DOHH2 (cell line): ENCODE results near the gene ZNF580.

Experiments used
- H3F3A ChIP-seq: fragments of 200-600 bp; sonication (generic), shearing (Covaris generic); 2 replicates; pipeline ENCODE4 v1.6.0; 2016; ENCODE audit warnings: antibody characterized with exemption, mild to moderate bottlenecking; ENCODE audit not compliant: control insufficient read depth, insufficient read depth
- H3K27ac ChIP-seq: fragments of 200-600 bp; sonication (generic); 2 replicates; pipeline ENCODE4 v1.5.1; 2014; ENCODE audit warnings: low read depth, mild to moderate bottlenecking, low read length, moderate library complexity
- H3K27me3 ChIP-seq: fragments of 200-600 bp; sonication (generic); 2 replicates; pipeline ENCODE4 v1.6.1; 2014; ENCODE audit warnings: mild to moderate bottlenecking, low read length, mixed read lengths; ENCODE audit not compliant: control insufficient read depth
- H3K36me3 ChIP-seq: fragments of 200-600 bp; sonication (generic); 2 replicates; pipeline ENCODE4 v1.6.1; 2014; ENCODE audit warnings: mild to moderate bottlenecking, low read length, moderate library complexity, mixed read lengths; ENCODE audit not compliant: control insufficient read depth
- H3K4me1 ChIP-seq: fragments of 200-600 bp; sonication (generic); 2 replicates; pipeline ENCODE4 v1.6.1; 2014; ENCODE audit warnings: mild to moderate bottlenecking, low read length, mixed read lengths; ENCODE audit not compliant: control insufficient read depth
- H3K4me2 ChIP-seq: fragments of 200-600 bp; sonication (generic); 2 replicates; pipeline ENCODE4 v1.6.0; 2014; ENCODE audit warnings: mild to moderate bottlenecking, low read length, moderate library complexity
- H3K4me3 ChIP-seq: fragments of 200-600 bp; sonication (generic); 2 replicates; pipeline ENCODE4 v1.5.1; 2014; ENCODE audit warnings: mild to moderate bottlenecking, low read length, mixed read lengths
- H3K79me2 ChIP-seq: fragments of 200-600 bp; sonication (generic); 2 replicates; pipeline ENCODE4 v1.6.1; 2014; ENCODE audit warnings: mild to moderate bottlenecking, low read length, mixed read lengths; ENCODE audit not compliant: control insufficient read depth
- H3K9me2 ChIP-seq: fragments of 200-600 bp; sonication (generic); replicated peaks from 2 replicates; pipeline ENCODE4 v1.6.1; 2014; ENCODE audit warnings: mild to moderate bottlenecking, low read length, mixed read lengths; ENCODE audit not compliant: control insufficient read depth
- H3K9me3 ChIP-seq: fragments of 200-600 bp; sonication (generic); 2 replicates; pipeline ENCODE4 v1.6.1; 2014; ENCODE audit warnings: antibody characterized with exemption, low read length, mixed read lengths; ENCODE audit not compliant: control insufficient read depth, insufficient read depth
- H4K20me1 ChIP-seq: fragments of 200-600 bp; sonication (generic); 2 replicates; pipeline ENCODE4 v1.6.0; 2014; ENCODE audit warnings: low read depth, mild to moderate bottlenecking, antibody characterized with exemption, low read length, moderate library complexity; ENCODE audit not compliant: control insufficient read depth, insufficient read depth
- EZH2phosphoT487 ChIP-seq: fragments of 200-600 bp; sonication (generic); IDR thresholded peaks from 2 replicates; pipeline ENCODE4 v1.6.1; 2017; ENCODE audit warnings: borderline replicate concordance, mild to moderate bottlenecking, antibody characterized with exemption, low read length, moderate library complexity, mixed read lengths
- TF ChIP-seq, protein P1 (sequence below): fragments of 200-600 bp; sonication (generic); IDR thresholded peaks from one replicate; pipeline ENCODE4 v1.5.1; 2014; ENCODE audit warnings: antibody characterized with exemption, mild to moderate bottlenecking, low read depth, low read length; ENCODE audit not compliant: poor library complexity, severe bottlenecking

The ZNF580 gene

GRCh38 chr19:55643003-55643886 lies 2.4 kb downstream of the ZNF580 start, which contains the start of gene ZNF581:
Gene ZNF581, plus strand, starts transcription at chr19:55643649. Its CDS starts 923 bp downstream, at chr19:55644572.
- Histone ChIP-seq H3K4me3 (peak within 1 kb of the TSS; percentile 95), H3K36me3 (peaks cover 59% of the 10 kb centered on the region), H3K4me1 (peaks cover 63% of the 10 kb centered on the region), H4K20me1 (no peaks in the 10 kb centered on the region), H3K4me2 (peak within 1 kb of the TSS; percentile 87), H3K9me2 (no peaks in the 10 kb centered on the region), H3K79me2 (peaks cover 79% of the 10 kb centered on the region), H3K27ac (peak within 1 kb of the TSS; percentile 99), H3F3A (peaks cover 46% of the 10 kb centered on the region), H3K9me3 (no peaks in the 10 kb centered on the region), H3K27me3 (no peaks in the 10 kb centered on the region)
- TF ChIP-seq EZH2phosphoT487: no peak
- TF ChIP-seq, protein P1, sequence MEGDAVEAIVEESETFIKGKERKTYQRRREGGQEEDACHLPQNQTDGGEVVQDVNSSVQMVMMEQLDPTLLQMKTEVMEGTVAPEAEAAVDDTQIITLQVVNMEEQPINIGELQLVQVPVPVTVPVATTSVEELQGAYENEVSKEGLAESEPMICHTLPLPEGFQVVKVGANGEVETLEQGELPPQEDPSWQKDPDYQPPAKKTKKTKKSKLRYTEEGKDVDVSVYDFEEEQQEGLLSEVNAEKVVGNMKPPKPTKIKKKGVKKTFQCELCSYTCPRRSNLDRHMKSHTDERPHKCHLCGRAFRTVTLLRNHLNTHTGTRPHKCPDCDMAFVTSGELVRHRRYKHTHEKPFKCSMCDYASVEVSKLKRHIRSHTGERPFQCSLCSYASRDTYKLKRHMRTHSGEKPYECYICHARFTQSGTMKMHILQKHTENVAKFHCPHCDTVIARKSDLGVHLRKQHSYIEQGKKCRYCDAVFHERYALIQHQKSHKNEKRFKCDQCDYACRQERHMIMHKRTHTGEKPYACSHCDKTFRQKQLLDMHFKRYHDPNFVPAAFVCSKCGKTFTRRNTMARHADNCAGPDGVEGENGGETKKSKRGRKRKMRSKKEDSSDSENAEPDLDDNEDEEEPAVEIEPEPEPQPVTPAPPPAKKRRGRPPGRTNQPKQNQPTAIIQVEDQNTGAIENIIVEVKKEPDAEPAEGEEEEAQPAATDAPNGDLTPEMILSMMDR: no peak

- H3K4me2 ChIP-seq: peak overlapping the region; percentile 87
- H3K36me3 ChIP-seq: peaks cover 61% of the 10 kb centered on the region
- H4K20me1 ChIP-seq: no peaks in the 10 kb centered on the region
- H3K4me1 ChIP-seq: peaks cover 63% of the 10 kb centered on the region
- H3K4me3 ChIP-seq: peak overlapping the region; percentile 95
- peaks cover 81% of the 10 kb centered on the region for H3K79me2 ChIP-seq
- no peaks in the 10 kb centered on the region for H3K9me2 ChIP-seq
- H3K27ac ChIP-seq: peak overlapping the region; percentile 99
- no peaks in the 10 kb centered on the region for H3K9me3 ChIP-seq
- TF ChIP-seq, protein P1: no peak
- peaks cover 46% of the 10 kb centered on the region for H3F3A ChIP-seq
- no peaks in the 10 kb centered on the region for H3K27me3 ChIP-seq
These were observed 3.0 kb downstream of the ZNF580 start for GRCh38 chr19:55643887-55644176.

DNA sequence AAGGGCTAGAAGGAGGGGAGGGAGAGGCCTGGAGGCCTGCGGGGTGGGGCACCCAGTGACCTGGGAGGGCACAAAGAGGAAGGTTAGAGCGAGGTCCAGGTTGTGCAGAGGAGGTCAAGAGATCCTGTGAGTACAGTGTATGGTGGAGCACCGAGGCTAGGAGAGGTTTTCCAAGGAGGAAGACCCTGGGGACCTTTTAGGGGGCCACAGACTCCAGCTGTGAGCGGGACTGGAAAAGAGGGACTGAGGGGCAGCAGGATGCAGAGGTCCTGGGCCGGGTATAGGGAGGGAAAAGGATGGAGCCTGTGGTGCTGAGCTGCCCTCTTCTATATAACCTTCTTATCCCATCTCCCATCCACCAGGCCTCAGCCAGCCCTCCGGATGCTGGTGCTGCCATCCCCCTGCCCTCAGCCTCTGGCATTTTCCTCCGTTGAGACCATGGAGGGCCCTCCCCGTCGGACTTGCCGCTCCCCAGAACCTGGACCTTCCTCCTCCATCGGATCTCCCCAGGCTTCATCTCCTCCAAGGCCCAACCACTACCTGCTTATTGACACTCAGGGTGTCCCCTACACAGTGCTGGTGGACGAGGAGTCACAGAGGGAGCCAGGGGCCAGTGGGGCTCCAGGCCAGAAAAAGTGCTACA lies 3.5 kb downstream of the ZNF580 start:
- Histone ChIP-seq H3K79me2 (peaks cover 83% of the 10 kb centered on the region), H3K27ac (peak overlapping the region; percentile 99), H3K4me3 (peak overlapping the region; percentile 95), H3K36me3 (peaks cover 63% of the 10 kb centered on the region), H3K4me2 (peak overlapping the region; percentile 87), H3F3A (peaks cover 44% of the 10 kb centered on the region), H3K27me3 (no peaks in the 10 kb centered on the region), H3K9me3 (no peaks in the 10 kb centered on the region), H4K20me1 (no peaks in the 10 kb centered on the region), H3K9me2 (no peaks in the 10 kb centered on the region), H3K4me1 (peaks cover 63% of the 10 kb centered on the region)
- TF ChIP-seq, protein P1: no peak
- no peak for TF ChIP-seq EZH2phosphoT487
